ENCODE measurements around the gene ZDHHC23.

Gene ZDHHC23

DNA sequence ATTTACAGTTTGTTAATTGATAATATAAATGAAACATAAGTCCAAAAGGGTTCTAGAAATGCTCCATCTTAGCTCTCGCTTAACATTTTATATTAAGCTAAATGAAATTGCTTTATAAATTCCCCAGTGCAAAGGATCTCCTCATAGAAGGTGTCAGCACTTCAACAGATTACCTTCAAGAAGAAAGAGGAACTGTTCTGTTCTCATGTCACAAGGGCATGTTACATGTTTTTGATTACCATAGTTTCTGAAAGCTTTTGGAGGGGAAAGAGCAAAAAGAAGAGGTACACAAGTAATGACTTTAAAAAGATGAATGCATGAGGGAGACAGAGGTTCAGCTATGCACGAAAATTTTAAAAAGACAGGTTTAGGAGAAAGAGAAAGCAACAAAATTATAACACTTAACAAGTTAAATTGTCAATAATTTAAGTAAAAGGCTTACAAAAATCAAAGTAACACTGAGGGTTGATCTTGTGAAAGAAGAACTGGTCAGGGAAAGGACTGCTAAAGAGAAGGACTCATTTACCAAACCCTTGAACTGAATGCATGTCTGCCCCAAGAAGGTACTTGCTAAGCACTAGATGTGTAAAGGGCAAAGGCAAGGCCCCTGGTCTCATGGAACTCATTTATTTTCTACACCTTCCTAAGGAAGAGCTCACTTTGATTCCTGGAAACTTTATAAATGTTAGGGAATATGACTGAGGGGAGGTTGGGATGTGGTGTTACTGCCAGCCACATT lies 63.4 kb downstream of the ZDHHC23 start:
- DNase-seq: no peak

All from RPMI8226 (cell line).